ENCODE measurements around the gene LY9.

DNA sequence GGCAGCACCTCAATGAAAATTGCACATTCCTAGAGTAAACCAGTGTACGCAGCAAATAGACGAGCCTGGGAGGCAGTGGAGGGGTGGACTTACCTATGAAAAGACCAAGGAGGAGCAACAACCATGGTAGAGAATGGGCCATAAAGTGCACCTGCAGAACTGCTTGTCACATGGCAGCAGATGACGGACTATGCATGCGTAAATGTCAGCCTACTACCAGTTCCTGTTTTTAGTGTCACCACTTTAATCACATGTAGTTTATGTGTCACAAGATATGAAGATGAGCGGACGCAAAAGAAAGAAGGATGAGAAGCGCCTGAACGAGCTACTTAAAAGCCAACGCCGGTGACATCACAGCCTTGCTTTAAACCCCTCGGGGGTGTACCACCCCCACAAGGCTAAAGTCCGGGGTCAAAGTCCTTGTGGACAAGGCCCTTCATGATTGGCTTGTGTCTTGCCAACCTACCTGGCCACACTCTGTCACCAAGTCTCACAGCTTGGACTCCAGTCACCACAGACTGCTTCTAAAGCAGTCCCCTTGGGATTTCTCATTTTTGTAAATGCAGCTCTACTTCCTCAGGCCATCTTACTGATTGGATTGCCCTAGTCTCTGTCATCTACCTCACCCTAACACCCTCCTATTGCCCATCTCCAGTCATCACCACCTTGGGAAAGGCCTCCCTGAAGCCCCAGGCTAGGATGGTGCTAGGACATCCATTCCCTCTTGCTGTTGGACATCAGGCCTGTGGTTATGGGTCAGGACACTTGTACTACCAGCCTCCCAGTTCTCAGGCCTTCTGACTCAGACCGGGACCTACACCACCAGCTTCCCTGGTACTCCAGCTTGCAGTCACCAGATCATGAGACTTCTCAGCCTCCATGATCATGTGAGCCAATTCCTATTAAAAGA, 6.0 kb upstream of the LY9 start:
- no peak for TF ChIP-seq POLR2AphosphoS5 (IDR thresholded peaks at IDR 0.05; ENCODE audit: low read depth, low read length)
- TF ChIP-seq POLR2A (IDR thresholded peaks at IDR 0.05; ENCODE audit: low read depth, low read length): no peak

Data from GM12892 (cell line).